ENCODE measurements around the gene RIC3.
"Not testable (repeated sequence)": the region's sequence is repeated elsewhere in the genome, so short reads cannot be mapped to it uniquely, and the experiment has no call there.

Gene RIC3

GRCh38 chr11:8186429-8186828 is 17.6 kb upstream of the RIC3 start:
- DNase-seq: no peak

DNA sequence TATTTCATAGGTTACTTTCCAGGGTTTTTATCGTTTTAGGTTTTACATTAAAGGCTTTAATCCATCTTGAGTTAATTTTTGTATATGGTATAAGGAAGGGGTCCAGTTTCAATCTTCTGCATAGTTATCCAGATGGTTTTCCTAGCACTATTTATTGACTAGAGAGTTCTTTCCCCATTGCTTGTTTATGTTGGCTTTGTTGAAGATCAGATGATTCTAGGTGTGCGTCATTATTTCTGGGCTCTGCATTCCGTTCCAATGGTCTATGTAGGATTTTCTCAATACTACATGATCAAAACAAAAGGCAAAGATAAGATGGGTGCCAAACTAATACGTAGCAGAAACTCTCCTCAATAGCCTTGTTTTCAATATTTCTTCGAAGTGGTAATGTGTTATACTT is 14.3 kb upstream of the RIC3 start:
- no peak for DNase-seq

DNA sequence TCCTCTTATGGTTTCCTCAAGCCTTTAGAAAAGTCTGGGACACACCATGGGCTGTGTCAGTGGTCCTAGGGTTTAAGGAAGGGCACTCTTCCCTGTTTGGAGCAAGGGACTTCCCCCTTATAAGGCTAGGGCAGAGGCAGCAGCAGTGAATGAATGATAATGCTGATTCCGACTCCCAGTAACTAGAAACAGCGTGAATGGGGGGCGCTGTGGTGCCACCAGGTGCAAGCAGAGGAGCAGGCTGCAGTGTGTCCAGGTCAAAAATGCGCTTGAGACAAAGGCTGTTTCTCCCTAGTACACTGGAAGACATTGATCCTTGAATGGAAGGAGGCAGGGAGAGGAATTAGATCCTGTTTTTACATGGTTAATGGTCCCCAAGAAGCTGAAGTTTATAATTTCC is 11.6 kb upstream of the RIC3 start:
- DNase-seq: no peak

DNA sequence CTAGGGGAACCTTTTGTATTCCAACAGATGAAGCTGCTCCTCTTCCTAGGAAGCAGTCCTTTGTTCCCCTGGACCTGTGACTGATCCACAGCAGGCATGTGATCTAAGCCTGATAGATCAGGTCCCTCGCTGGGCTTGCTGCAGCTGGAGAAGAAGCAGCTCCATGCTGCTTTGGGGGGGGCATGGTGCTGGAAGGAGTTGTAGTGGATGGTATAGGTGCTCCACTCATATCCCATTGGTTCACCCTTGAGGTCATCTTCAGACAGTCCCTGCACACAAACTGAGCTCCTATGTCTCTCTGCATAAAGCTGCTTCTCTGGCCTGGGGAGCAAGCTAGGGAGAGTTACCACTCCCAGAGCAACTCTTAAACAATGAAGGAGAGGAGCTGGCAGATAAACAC is 9.5 kb upstream of the RIC3 start:
- DNase-seq: no peak

- no peak for DNase-seq
These were observed 8.3 kb upstream of the RIC3 start for GRCh38 chr11:8177136-8177535.

DNA sequence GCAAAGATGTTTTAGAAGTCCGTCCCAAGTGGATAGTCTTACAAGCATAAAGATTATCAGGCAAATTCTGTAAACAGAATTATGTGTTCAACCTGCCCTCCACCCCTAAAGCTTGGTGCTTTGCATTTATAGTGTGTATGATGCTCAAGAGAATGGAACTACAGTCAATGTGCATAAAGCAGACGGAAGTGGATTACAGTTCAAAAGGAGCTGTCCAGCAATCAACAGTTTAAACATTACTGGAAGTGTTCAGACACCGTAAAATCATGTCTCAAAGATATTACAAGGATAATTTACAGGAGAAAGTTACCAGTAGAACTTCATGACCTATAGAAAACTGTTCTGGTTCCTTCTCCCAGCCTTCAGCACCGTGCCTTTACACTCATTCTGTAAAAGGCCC is 1.0 kb downstream of the RIC3 start:
- no peak for DNase-seq

DNA sequence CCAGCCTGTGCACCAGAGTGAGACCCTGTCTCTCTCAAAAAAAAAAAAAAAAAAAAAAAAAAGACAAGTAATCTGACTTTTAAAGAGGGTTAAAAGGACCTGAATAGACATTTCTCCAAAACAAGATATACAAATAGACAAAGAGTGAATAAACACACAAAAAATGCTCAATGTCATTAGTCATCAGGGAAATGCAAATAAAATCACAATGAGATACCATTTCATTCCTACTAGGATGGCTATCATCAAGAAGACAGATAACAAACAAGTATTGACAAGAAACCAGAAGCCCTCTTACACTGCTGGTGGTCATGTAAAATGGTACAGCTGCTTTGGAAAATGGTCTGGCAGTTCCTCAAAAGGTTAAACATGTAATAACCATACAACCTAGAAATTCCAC is 4.1 kb downstream of the RIC3 start:
- DNase-seq: no peak

- not testable (repeated sequence) for DNase-seq
These were observed 7.1 kb downstream of the RIC3 start for GRCh38 chr11:8161627-8162304.

DNA sequence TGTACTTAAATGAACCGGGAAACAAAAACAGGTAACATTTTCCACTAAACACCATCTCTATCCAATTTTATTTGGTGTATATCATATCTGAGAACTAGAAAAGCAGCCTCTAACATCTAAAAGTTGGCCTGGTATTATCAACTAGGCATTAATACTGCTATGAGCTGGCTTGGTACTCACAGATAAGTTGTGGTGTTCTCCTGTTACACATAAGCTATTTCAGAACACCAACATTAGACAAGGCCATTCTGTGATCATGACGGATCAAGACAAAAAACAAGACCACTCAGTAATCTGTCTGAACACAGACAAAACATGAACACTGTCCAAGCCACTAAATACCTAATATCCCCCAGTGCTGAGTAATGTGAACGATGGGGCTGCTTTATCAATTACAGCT is 11.9 kb downstream of the RIC3 start:
- DNase-seq: no peak

DNA sequence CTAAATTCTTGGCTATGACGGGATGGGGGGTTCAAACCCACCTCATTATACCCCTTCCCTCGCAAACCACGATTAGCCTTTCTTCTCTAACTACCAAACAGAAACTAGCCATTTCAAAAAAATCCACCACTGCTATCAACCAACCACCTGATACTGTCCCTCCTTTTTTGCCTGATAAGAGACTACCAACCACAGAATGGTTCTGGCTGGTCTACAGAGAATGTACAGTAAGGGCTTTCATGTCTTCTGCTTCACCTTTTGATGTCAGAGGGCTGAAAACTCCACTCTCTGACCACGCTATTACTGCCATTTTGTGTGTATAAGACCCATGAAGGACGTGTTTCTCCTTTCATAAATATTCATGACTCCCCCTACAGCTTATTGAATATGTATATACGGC is 19.1 kb downstream of the RIC3 start:
- no peak for DNase-seq

DNA sequence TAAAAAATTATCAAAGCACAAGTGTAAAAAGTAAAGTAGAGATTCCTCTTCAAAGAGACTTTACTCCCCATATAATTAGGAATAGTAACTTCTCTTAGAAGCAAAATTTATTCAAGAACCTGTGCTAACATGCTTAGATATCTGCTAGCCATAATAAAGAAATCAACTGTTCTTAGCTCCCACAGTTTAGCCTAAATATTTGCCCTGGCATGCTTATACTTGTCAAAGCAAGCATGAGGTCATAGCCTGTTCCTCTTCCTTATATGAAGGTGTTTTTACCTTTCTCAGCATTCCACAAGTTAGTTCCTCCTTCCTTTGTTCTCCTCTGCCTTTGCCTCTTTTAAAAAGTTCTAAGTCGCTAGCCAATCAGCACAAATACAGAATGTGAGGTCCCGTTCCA is 30.3 kb downstream of the RIC3 start:
- DNase-seq: no peak

- DNase-seq: no peak
These were observed 41.4 kb downstream of the RIC3 start for GRCh38 chr11:8127447-8127846.

- no peak for DNase-seq
These were observed 42.1 kb downstream of the RIC3 start for GRCh38 chr11:8126649-8127289.

GRCh38 chr11:8122173-8122764 is 46.6 kb downstream of the RIC3 start:
- DNase-seq: no peak

GRCh38 chr11:8111636-8112035 is 57.2 kb downstream of the RIC3 start:
- DNase-seq: no peak

GRCh38 chr11:8110396-8110795 is 58.4 kb downstream of the RIC3 start:
- no peak for DNase-seq

- no peak for DNase-seq
These were observed 59.1 kb downstream of the RIC3 start for GRCh38 chr11:8109675-8110074.

GRCh38 chr11:8108421-8108820 is 60.4 kb downstream of the RIC3 start:
- no peak for DNase-seq

DNA sequence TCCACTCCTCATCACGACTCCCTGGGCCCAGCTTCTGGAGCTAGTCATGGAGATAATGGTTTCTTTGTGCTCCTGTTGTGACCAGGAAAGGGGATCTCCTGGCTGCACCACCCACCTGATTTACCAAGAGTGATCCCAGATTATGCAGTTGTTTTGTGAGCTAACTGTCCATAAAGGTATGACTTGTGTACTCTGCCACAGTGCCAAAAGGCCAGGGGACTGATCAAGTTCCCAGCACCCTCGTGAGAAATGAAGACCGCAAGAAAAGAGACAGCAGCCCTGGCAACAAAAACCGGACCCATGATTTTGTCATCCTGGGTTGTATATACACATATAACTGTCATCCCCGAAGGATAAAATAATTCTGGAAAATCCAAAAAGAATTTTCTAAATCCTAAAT is 61.2 kb downstream of the RIC3 start:
- DNase-seq: no peak

- DNase-seq: no peak
These were observed 62.1 kb downstream of the RIC3 start for GRCh38 chr11:8106679-8107078.

DNA sequence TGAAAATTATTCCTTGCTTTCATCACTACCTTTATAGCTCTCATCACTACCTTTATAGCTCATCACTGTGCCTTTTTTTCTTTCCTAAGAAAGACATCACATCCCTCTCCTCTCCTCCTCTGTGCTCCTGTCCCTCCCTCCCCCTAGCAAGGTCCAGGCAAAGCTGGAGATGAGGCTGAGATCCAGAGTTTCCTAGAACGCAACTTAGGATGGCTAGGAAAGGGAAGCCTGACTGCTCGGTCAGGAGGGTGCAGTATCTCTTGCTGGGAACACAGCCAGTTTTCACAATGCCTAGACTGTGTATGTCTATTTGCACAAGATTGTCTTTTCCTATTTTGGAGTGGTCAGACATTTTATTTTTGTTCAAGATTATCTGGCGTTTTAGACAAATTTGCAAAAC is 63.2 kb downstream of the RIC3 start:
- no peak for DNase-seq

GRCh38 chr11:8105133-8105532 is 63.7 kb downstream of the RIC3 start:
- no peak for DNase-seq

DNA sequence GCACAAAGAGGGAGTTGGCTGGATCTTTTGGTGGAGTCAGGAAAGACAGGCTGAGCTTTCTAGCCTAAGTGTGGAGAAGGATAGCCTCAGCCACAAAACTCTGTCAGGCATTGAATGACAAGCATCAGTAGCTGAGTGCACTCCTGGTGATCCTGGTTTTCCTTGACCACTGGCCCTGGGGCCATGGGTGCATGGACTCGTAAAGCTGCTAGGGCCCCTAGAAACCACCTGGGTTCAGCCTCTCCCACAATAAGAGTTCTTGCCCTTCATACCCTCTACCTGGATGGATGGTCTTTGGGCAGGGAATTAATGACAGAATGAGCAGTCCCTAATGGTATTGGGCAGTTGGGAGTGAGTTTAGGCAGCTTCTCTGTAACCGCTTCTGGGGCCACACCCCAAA is 64.9 kb downstream of the RIC3 start:
- no peak for DNase-seq

DNA sequence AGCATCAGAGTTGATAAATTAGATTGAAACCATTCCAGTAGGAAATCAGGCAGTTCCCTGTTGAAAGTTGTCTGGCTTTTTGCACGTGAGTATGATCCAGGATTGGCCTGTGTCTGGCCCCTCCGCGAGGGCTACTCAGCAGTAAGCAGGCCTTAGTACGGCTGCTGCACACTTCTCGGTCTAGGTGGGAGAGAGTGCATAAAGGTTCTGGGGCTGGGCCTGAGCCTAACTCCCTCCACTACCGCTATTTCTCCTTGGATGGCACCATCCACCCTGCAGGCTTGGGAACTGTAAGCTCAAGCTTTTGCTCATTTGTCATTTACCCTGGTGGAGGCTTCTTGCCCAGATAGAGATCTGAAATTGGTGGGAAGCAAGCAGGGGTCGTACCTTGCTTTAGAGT is 65.9 kb downstream of the RIC3 start:
- DNase-seq: no peak
